ENCODE measurements around the gene SLC2A13.
"Not testable (repeated sequence)": the region's sequence is repeated elsewhere in the genome, so short reads cannot be mapped to it uniquely, and the experiment has no call there.

The SLC2A13 gene

DNA sequence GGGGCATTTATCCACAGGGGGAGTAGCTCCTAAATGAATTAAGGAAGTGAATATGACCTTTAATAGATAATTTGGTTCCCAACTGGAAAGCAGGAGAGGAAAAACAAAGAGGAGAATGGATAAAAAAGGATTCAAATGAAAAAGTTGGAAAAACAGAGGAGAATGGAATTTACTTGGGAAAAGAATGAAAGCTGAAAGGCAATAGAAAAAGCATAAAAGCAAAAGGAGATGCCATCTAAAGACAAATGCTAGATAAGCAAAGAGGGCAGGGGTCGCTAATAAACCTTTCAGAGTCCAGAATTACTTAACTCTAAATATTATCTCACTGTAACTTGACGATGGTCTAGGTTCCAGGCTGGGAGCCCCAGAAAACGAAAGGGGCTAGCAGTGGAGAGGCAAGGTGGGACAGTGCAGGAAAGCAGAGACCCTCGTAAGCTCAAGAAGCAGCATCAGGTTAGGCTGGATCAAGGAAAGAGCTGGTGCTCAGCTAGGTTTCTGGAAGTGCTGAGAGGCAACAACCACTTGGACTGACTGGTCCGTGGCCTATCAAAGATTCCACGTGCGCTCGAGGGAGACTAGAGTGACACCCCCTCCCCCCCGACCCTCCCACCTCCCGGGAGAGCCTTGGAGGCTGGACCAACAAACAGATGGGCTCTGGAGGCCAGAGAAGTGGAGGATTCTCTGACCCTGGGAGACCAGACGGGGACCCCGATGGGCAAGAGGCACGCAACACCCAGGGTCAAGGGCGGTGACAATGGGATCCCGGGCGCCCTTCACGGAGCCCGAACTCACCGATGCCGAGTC is 1.2 kb downstream of the SLC2A13 start:
- DNase-seq (peak; percentile 15), ATAC-seq (no peak)

DNA sequence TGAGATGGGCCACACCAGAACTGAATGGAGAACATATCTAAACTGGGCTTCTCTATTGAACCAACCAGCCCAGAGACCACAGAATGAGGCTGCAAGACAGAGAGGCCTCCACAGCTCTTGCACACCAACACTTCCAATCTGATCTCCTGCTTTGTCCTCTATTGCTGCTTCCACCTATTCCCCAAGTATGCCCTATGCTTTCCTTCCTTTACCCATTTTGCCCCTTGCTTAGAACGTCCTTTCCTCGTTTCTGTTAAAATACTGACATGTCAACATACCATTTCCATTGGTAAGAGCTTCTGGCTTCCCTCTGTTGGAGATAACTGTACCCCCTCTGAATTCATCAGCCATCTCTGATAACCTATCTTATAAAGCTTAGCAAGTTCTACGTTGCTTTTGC is 2.8 kb downstream of the SLC2A13 start:
- no peak for ATAC-seq
- DNase-seq, result no peak

DNA sequence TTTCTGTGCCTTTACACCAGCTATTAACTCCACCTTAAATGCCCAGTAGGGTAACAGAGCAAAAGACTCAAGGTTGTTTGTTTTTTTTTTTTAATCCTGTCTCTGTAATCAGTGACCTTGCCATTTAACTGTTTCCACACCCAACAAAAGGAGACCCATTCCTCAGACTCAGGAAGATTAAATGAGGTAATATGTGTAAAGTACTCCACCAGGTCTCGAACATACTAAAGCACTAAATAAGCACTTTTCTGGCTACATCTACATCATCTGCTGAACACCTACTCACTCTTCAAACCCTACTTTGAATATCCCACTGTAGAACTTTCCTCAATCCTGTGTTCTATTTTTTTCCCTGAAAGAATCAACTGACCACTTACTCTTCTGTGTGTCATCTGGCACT is 4.1 kb downstream of the SLC2A13 start:
- ATAC-seq, result no peak
- no peak for DNase-seq

DNA sequence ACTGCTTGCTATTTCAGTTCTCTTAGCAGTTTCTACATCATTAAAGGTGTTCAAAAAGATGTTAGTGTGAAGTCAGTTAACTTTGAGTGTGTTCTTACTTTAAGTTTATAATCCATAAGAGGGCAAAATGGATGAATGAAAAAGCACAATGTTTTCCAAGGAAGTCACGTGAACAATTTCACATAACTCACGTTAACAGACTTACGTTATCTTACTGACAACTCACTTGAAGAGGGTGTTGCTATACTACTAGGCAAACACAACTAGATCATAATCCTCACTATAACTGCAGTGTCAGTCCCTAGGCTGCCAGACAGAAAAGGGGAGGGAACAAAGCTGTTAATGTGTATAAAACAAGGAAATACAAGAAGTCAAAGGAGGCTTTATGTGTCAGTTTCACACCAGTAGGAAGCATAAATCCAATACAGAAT is 6.4 kb downstream of the SLC2A13 start:
- ATAC-seq, result no peak
- no peak for DNase-seq

DNA sequence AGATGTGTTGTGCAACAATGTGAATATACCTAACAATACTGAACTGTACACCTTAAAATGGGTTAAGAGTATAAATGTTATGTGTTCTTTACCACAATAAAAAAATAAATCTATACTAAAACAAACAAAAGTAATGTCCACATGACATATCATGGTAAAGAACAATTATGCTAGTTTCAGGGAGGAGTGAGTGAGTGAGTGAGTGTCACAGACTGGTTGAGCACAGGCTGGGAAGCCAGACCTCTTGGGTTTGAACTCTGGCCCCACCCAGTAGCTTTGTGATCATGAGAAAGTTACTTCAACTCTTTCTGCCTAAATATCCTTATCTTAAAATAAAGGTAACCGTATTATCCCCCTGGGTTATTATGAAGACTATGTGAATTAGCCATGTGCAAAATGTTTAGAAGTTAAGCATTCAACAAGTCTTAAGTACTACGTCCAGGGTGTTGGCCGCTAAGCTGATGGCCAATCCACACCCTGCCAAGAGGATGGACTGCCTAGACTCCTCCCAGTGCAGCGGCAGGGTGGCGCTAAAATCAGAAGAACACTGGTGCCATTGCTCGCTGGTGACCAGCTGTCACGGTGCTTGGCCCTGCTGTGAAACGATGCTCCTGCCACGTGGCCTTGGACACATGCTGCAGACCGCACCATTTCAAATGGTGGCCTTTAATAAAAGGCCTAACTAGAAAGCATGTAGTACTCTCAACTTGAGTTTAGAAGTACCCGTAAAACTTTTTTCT is 7.3 kb downstream of the SLC2A13 start:
- ATAC-seq (no peak), DNase-seq (no peak)

DNA sequence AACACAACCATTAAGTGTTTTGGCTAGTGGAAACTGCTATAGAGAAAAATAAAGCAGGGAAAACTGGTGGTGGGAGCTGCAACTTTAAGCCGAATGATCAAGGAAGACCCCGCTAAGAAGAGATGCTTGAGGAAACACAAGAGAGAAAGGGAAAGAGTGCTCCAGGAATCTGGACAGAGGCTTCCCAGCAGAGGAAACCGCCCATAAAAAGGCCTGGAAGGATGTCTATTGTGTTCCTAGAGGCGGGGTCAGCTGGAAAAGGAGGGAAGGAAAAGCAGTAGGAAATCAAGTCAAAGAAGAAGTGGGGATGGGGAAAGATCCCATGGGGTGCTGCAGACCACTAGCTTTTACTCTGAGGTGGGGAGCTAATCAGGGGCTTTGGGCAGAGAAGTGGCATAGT is 12.4 kb downstream of the SLC2A13 start:
- ATAC-seq, result no peak
- DNase-seq, result no peak

DNA sequence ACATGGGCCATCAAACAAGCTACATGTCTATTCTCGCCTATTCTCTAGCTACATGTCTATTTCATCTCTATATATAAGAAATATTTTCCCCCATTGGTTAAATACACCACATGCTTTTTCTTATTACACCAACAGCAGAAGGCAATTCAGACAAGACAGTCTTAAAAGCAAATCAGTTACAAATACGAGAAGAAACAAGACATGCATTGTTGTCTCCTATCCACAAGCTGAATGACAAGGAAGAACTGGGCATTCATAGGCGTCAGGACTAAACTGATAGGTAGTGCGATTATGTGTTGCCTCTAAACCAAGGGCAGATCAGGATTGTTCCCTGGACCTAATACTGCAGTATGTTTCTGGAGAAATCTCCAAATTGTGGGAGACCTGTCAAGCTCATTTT is 19.4 kb downstream of the SLC2A13 start:
- DNase-seq, result no peak
- ATAC-seq, result no peak

DNA sequence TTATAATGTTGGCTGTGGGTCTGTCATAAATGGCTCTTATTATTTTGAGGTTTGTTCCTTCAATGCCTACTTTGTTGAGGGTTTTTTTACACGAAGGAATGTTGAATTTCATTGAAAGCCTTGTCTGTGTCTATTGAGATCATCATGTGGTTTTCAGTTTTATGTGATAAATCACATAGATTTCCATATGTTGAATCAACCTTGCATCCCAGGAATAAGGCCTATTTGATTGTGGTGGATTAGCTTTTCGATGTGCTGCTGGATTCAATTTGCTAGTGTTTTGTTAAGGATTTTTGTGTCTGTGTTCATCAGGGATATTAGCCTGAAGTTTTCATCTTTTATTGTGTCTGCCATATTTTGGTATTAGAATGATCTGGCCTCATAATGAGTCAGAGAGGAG is 27.6 kb downstream of the SLC2A13 start:
- DNase-seq, result no peak
- ATAC-seq, result no peak

DNA sequence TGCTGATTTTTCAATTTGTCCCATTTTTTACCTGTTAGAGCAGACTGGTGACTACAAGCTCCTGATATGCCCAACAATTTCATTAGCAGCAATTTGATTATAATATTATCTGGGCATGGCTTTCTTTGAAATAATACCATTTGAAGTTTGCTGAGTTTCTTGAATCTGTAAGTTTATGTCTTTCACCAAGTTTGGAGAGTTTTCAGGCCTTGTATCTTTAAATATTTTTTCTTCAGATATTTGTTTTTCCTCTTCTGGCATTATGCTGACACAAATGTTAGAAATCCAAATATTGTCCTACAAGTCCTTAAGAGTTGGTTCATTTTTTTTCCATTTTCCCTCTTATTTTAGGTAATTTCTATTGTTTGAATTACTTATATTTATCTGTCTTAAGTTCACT is 30.4 kb downstream of the SLC2A13 start:
- ATAC-seq (no peak), DNase-seq (no peak)

DNA sequence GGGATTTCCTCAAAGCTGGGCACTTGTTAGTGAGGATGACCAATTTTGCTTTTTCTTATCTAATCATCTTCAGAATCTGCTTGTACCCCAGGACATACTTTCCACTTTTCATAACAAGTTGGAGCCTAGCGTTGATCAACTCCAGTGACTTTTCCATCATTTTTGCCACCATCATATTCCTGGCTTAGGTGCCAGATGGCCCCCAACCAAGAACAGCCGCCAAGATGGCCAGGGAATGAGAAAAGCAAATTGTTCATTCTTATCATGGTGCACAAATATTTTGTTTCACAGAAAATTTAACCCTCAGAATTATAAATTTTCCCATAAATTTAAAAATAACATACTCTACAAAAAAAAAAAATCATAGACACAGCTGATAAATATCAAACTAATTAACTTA is 37.5 kb downstream of the SLC2A13 start:
- no peak for ATAC-seq
- DNase-seq, result no peak

DNA sequence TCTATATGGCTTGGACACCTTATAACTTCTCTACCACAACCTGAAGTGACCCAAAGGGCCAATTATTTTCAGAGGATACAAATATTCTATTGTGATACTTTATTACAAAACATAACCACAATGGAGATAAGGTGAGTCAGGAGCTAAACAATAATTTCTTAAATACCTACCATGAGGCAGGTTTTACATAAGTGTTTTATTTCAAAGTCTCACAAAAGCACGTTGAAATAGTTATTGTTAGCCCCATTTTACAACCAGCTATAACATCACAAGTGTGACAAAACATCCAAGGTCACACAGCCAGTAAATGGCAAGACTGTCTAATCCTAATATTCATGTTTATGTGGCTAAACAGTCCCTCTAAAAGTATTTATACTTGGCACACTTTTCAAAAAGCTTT is 40.2 kb downstream of the SLC2A13 start:
- DNase-seq (no peak), ATAC-seq (no peak)

DNA sequence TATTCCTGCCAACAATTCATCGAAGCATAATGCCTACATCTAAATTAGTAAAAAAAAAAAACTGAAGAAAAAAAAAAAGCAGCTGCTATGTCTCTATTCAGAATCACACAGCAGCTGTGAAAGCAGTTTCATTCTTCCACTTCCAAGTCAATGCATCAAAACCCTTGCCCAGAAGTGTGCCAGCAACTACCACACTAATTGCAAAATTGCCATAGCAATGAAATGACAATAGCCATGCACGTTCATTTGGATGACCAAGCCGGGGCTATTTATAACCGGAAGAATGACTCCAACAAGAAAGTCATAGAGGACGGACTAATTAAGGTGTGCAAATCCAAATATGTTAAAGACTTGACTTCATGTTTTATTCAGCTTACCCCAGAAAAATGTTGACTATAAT is 42.5 kb downstream of the SLC2A13 start:
- ATAC-seq (no peak), DNase-seq (no peak)

DNA sequence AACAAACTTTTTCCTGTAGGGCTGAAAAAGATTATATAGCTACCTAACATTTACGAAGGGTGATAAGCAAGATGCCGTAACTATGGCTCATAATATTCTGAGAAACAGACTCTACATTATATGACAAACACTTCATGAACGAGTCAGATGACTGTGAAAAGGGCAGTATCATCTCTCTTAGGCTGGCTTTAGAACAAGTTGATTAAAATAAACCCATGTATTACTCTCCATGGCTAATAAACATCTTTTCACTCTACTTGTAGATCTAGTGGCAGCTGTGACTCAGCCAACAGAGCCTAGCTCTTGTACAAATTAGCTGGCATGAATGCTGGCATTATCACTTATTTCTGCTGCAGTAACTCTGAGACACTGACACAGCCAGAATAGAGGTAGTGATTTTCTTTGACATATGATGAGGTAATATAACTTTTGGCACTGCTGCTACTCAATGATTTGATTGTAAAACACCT is 47.1 kb downstream of the SLC2A13 start:
- ATAC-seq (no peak), DNase-seq (no peak)

DNA sequence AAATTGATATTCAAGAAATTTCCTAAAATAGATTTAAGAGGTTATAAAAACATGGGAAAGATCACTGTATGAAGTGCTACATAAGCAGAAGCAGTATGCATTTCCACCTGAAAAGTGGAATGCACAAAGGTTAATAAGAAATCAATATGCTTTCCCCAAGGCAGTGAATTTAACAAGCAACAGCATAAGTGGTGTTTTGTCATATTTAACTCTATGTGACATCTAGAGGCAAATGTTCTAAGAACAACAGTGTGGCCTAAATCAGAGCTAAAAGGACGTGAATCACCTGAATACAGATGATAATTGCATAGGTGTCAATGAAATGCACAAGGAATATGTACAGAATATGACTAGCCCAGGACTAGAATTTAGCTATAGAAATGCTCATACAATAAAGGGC is 49.5 kb downstream of the SLC2A13 start:
- no peak for ATAC-seq

DNA sequence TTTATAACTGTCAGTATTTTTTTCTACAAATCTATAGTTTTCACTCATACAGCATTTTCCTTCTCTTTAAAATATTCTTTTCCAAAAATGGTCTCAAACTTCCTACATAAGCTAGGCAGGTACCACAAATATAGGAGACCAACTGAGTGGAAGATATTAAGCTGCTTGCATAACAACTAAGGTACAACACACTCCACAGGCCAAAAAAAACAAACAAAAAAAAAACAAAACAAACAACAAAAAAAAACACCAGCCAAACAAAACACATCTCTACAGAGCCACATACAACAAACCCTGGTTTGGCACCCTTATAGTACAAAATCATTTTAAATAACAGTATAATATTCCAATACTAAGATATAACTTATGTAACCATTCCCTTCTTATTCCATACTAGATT is 50.1 kb downstream of the SLC2A13 start:
- ATAC-seq, result no peak
- no peak for DNase-seq

More for the DNA sequence above, 49.5 kb downstream of the SLC2A13 start:
- DNase-seq, result no peak

DNA sequence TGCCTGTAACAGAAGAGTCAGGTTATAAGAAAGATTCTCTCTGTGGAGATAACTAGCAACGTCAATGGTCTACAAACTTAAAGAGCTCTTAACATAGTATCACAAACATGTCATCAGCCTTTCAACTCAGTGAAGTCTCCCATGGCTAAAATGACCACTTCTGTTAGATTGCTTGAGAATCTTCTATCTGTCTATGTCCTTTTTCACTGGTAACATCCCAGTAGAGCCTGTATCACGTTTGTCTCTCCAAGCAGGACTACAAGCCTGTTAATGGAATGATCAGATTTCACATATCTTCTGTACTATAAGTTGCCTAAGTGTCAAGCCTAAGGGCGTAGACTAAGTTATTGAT is 50.7 kb downstream of the SLC2A13 start:
- DNase-seq, result no peak

DNA sequence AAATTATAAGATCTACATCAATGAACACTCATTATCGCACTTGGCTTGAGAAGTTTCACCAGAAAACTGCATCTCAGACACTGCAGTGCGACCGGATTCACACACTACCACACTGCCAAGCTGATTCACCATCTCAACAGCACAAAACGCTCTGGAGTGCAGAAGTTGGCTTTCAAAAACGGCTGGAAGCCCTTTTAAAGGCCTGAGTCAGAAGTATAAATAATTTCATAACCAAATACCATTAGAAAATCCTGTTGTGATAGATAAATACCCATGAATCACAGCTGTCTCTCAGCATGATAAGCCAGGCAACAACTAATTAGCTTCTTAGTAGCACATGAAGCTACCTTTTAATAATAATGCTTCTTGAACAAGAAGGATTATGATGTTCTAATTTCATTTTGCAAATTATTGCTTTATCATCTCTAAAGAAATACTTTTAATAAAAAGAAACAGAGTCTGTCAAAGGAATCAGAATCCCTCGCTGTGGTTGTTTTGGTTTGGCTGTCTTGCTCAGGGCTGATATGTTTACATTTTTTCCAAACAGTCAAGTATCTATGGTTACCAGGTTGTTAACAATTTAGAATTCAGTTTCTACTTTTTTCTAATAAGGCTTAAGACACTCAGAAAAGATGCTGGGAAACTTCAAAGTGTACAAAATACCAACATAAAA is 51.2 kb downstream of the SLC2A13 start:
- no peak for ATAC-seq
- DNase-seq, result no peak

More for the DNA sequence above, 50.7 kb downstream of the SLC2A13 start:
- no peak for ATAC-seq

DNA sequence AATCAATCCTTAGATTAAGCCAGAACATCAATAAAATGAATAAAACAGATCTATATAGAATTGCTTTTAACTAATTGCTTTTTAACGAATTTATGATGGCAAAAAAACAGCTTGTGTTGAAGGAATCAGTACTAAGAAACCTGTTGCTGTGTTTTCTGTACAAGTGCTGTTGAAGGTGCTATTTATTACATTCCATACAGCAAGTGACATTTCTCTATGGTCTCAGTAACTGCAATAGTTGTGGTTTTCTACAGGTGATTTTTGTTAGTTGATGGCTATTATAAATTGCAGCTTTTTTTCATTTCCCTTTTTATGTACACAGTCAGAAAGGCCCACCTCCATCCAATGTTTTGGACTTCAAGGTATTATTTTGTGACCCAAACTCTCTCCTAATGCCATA is 56.6 kb downstream of the SLC2A13 start:
- ATAC-seq, result no peak
- DNase-seq, result no peak

DNA sequence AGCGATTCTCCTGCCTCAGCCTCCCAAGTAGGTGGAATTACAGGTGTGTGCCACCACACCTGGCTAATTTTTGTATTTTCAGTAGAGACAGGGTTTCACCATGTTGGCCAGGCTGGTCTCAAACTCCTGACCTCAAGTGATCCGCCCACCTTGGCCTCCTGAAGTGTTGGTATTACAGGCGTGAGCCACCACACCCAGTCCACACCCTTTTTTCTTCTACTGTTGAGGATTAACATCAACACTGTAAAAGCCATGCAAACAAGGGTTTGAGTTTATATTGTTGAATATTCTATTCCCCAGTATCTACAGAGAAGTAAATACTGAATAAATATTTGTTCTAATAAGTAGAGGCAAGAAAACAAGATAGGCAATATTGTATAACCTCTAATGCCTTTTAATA is 58.9 kb downstream of the SLC2A13 start:
- ATAC-seq, DNase-seq: not testable (repeated sequence)

DNA sequence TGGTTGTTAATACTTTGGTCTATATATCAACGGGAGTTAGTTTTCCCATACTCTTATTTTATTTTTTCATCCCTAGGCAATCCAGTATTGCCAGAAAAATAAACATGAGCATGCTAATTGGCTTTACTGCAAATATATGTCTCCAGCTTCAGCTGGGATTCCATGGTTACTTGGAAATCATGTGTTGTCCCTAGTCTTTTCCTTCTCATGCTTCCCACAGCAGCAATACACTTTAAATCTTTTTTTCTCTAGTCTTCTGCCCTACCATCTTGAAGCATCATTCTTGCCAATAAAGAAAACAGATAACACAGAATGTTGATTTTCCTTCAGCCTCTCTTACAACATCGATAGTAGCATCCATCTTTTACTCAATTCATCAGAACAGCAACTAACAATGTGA is 60.2 kb downstream of the SLC2A13 start:
- no peak for DNase-seq
- no peak for ATAC-seq

DNA sequence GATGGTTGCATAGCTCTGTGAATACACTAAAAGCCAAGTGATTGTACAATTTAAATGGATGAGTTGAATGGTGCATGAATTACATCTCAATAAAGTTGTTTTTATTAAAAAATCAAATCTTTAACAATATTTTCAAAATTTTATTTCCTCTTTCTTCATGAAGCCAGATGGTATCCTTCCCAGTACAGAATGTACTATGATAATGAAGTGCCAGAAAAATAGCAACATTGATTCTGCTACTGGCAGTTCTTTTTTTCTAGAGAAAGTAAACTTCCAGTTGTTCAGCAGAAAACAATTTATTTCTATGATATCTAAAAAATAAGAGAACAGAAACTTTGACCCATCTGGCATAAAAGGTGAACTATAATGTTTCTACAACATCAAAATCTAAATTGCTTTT is 61.5 kb downstream of the SLC2A13 start:
- no peak for ATAC-seq
- DNase-seq, result no peak

DNA sequence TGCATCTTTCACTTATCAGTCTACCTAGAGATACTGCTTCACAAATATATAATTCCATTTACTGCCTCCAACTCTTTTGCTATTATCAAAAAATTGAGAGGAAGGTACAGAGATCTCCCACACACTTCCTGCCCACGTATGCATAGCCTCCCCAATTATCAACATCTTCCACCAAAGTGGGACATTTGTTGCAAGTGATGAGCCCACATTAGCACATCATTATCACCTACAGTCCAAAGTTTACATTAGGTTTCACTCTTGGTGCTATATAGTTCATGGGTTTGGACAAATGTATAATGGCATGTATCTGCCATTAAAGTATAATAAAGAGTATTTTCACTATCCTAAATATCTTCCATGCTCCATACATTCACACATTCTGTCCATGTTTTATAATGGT is 66.3 kb downstream of the SLC2A13 start:
- ATAC-seq, result no peak
- DNase-seq, result no peak

DNA sequence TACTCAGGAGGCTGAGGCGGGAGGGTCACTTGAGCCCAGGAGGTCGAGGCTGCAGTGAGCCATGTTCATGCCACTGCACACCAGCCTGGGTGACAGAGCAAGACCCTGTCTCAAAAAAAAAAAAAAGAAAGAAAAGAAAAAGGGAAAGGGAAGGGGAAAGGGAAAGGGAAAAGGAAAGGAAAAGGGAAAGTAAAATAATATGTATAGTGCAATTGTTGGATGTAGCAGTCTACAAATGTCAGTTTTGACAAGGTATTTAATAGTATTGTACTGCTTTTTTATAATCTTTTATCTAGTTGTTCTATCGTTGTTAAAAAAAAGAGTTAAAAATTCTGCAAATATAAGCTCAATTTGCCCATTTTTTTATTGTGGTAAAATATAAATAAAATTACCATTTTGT is 67.3 kb downstream of the SLC2A13 start:
- no peak for ATAC-seq

More for the DNA sequence above, 67.3 kb downstream of the SLC2A13 start:
- no peak for DNase-seq
